ENCODE measurements around the gene LRRFIP1.

GRCh38 chr2:237695201-237695780 lies 67.9 kb downstream of the LRRFIP1 start:
- no peak for TF ChIP-seq ZNF335 (CRISPR knock-in tag; IDR thresholded peaks at IDR 0.05)
- no peak for TF ChIP-seq FOXO4 (CRISPR knock-in tag; conservative IDR thresholded peaks at IDR 0.05)
- TF ChIP-seq MXD4 (CRISPR knock-in tag; IDR thresholded peaks at IDR 0.05): no peak
- no peak for TF ChIP-seq ZBTB8A (CRISPR knock-in tag; IDR thresholded peaks at IDR 0.05; ENCODE audit: borderline replicate concordance, low read depth)
- TF ChIP-seq E2F1 (CRISPR knock-in tag; IDR thresholded peaks at IDR 0.05): no peak
- TF ChIP-seq ZNF720 (CRISPR knock-in tag; IDR thresholded peaks at IDR 0.05): no peak
- no peak for TF ChIP-seq CBX2 (IDR thresholded peaks at IDR 0.05; ENCODE audit: low read depth, low read length)
- TF ChIP-seq CBX2 (CRISPR knock-in tag; IDR thresholded peaks at IDR 0.05; ENCODE audit: low read depth): no peak
- no peak for TF ChIP-seq SUZ12 (IDR thresholded peaks at IDR 0.05; ENCODE audit: low read depth, low read length)
- TF ChIP-seq PRMT3 (CRISPR knock-in tag; IDR thresholded peaks at IDR 0.05; ENCODE audit: borderline replicate concordance, low read depth): no peak
- TF ChIP-seq ZFP62 (CRISPR knock-in tag; IDR thresholded peaks at IDR 0.05): no peak
- TF ChIP-seq RAD21 (CRISPR knock-in tag; IDR thresholded peaks at IDR 0.05): no peak

All from HepG2 (cell line).